GM18951 (cell line): ENCODE results near the gene SUFU.

Experiments
- POLR2A ChIP-seq: IDR thresholded peaks from 4 replicates; pipeline ENCODE4 v1.6.1; 2011; ENCODE audit warnings: mild to moderate bottlenecking; ENCODE audit not compliant: insufficient read length, insufficient read depth; ENCODE audit errors: extremely low read depth
- in situ Hi-C: fragments of 300-500 bp; cut with MboI; formaldehyde crosslinking; loops from one replicate; pipeline ENCODE4 v1.12.0; 2022; ENCODE audit warnings: low sequenced_read_pairs, mixed read lengths, inconsistent platforms; ENCODE audit not compliant: unreplicated experiment

The SUFU gene

DNA sequence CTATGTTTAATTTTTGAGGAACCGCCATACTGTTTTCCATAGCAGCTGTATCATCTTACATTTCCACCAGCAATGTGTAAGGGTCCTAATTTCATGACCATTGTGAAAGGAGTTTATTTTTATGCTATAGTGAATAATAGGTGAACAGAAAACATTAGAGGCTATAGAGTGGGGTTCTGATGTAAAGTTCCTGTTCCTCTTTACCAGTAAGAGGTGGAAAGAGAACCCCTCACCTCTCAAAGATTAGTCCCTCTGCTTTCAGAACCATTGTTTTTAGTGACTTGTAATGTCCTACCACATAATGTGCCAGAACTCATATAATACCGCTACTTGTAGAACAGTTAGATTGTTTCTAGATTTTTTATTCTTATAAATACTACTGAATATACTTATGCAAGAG, 34.2 kb downstream of the SUFU start:
- in situ Hi-C loops, result no loop called here
- no peak for TF ChIP-seq POLR2A

- in situ Hi-C loops, result no loop called here
- no peak for TF ChIP-seq POLR2A
Observed at GRCh38 chr10:102538811-102539210, 35.0 kb downstream of the SUFU start.

DNA sequence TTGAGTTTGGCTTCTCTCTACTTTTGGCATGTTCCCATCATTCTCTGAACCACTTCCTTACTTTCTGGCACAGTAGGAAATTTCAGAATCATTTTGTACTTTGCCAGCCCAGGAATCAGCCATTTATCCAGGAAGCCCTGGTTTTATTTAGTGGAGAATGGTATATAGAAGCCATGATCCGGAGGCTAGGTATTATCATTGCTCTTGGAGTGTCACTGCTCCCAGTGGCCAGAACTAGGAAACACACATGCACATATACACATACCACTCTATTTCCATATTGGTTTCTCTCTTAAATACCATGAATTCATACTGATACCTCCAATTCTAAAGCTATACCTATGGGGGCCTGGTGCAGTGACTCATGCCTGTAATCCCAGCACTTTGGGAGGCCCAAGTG, 36.3 kb downstream of the SUFU start:
- in situ Hi-C loops, result no loop called here

DNA sequence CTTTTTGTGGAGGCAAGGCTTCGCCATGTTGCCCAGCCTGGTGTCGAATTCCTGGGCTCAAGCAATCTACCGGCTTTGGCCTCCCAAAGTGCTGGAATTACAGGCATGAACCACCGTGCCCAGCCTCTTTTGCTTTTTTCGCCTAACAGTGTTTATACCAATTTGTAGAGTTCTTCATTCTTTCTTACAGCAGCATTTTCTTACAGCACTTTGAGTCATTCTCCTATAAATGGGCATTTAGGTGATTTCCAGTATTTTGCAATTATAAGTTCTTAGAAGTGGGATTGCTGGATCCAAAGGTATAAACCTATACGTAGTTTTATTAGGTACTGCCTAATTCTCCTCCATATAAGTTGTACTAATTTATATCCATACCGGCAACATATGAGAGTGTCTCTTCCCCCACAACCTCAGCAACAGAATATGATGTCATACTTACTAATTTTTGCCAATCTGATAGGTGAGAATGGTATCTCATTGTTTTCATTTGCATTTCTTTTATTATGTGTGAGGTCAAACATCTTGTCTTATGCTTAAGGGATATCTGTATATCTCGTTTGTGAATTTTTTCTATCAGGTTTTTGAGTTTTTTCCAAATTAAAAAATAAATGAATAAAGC, 39.1 kb downstream of the SUFU start:
- no peak for TF ChIP-seq POLR2A
- in situ Hi-C loops, result no loop called here

More for the DNA sequence above, 36.3 kb downstream of the SUFU start:
- TF ChIP-seq POLR2A, result no peak

GRCh38 chr10:102545265-102545871, 41.6 kb downstream of the SUFU start:
- TF ChIP-seq POLR2A, result no peak
- in situ Hi-C loops, result no loop called here

DNA sequence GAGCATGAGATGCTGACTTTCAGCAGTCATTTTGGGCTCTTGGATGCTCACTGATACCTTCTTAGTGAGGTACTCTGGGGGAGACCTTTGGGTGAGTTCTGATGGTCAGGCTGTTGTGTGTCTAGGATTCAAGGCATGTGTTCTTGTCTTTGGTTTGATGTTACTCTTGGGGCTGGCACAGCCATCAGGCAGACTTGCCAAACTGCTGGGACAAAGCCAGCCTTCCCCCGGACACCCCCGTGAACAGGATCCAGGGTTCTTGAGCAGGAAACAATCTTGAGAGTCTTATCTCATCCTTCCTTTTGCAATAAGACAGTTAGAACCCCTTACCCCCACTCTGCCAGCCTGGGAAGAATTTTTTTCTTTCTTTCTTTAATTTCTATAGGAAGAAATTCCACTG, 42.2 kb downstream of the SUFU start:
- in situ Hi-C loops, result no loop called here
- TF ChIP-seq POLR2A, result no peak

GRCh38 chr10:102546606-102547320, 43.0 kb downstream of the SUFU start:
- no peak for TF ChIP-seq POLR2A

GRCh38 chr10:102549549-102549948, 45.8 kb downstream of the SUFU start:
- no peak for TF ChIP-seq POLR2A
- in situ Hi-C loops, result no loop called here

More at GRCh38 chr10:102546606-102547320, 43.0 kb downstream of the SUFU start:
- in situ Hi-C loops, result no loop called here

GRCh38 chr10:102550636-102551210, 47.0 kb downstream of the SUFU start:
- in situ Hi-C loops, result no loop called here
- no peak for TF ChIP-seq POLR2A

DNA sequence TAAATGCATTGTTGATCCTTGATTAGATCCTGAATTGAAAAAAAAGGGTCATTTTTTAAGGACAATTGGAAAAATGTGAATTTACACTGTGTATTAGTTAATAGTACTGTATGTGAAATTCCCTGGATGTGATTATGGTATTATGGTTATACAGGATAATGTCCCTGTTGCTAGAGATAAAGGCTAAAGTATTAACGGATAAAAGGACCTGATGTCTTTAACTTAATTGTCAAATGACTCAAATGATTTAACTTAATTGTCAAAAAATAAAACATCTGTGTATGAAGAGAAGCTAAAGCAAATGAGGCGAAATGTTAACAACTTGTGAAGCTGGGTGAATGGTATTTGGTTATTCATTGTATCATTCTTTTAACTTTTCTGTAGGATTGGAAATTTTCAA, 48.8 kb downstream of the SUFU start:
- TF ChIP-seq POLR2A, result no peak
- in situ Hi-C loops, result no loop called here

DNA sequence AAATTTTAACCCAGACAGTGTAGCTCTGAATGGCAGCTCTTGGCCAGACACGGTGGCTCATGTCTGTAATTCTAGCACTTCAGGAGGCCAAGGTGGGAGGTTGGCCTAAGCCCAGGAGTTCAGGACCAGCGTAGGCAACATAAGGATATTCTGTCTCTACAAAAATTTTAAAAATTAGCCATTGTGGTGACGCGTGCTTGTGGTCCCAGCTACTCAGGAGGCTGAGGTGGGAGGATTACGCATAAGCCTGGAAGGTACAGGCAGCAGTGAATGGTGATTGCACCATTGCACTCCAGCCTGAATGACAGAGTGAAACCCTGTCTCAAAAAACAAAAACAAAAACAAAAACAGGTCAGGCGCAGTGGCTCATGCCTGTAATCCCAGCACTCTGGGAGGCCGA, 50.0 kb downstream of the SUFU start:
- TF ChIP-seq POLR2A, result no peak
- in situ Hi-C loops, result no loop called here

- TF ChIP-seq POLR2A, result no peak
Observed at GRCh38 chr10:102554531-102554930, 50.8 kb downstream of the SUFU start.

GRCh38 chr10:102555781-102556328, 52.1 kb downstream of the SUFU start:
- TF ChIP-seq POLR2A, result no peak
- in situ Hi-C loops, result no loop called here

More at GRCh38 chr10:102554531-102554930, 50.8 kb downstream of the SUFU start:
- in situ Hi-C loops, result no loop called here

- TF ChIP-seq POLR2A, result no peak
- in situ Hi-C loops, result no loop called here
Observed at GRCh38 chr10:102557569-102557968, 53.8 kb downstream of the SUFU start.

DNA sequence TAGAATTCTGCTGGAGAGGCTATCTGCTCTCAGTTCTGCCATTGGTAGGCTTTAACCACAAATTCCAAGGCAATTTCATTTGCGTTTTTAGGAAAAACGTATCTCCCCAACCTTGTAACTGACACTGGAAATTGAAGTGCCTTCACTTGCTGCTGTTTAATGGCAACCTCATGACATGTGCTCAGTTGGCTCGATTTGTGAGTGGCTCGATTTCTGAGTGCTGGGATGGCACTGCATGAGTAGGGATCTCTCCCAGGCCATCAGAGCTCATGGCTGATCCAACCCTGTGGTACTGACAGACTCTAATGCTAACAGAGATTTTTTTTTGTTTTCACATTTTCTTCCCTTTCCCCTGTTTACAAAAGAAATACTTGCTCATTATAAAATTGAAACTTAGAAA, 56.0 kb downstream of the SUFU start:
- in situ Hi-C loops, result no loop called here
- no peak for TF ChIP-seq POLR2A
